ENCODE results near the gene AQP12A.

DNA sequence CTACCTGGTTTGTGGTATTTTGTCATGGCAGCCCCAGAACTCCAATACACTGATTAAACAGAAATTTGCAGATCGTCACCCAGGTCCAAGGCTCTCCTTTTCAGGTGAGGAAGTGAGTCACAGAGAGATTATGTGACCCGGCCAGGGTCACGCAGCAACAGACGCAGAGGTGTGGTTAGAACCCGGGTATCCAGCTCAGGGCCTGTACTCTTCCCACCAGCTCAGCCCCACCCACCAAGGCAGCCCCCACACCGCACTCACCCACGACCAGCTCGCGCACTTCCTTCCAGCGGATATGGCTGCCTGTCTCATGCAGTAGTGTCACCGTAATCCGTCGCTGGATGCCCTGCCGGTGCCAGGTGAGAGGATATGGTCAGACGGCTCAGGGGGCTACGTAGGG is 48.1 kb downstream of the AQP12A start:
- TF ChIP-seq CTCF (IDR thresholded peaks at IDR 0.05): no peak
- TF ChIP-seq POLR2A (IDR thresholded peaks at IDR 0.05): no peak

Data from prostate gland (tissue), 2 donors.